ENCODE data around the gene DPH1.

Gene DPH1

DNA sequence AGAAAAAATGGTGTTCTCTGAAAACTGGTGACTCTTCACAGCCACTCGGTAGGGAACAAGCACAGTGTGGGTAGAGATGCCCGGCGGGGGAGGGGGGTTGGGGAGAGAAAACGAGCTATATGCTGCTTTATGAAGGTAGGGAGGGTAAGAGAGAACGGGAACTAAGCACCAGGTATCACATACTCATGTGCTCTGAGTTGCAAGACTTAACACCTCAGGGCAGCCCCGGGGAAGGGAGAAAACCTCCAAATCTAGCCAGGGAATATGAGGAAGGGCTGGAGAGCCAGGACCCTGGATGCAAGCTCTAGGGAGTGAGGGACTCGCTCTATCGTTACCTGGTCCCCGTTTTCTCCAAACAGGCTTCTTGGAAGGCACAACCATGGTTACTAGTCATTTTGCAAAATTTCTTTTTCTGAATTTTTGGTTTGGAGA, 60.3 kb downstream of the DPH1 start:
- no peak overlapping the region for H3K27ac ChIP-seq
- TF ChIP-seq CTCF (conservative IDR thresholded peaks at IDR 0.05) (no peak), ZFX (IDR thresholded peaks at IDR 0.05) (no peak)

DNA sequence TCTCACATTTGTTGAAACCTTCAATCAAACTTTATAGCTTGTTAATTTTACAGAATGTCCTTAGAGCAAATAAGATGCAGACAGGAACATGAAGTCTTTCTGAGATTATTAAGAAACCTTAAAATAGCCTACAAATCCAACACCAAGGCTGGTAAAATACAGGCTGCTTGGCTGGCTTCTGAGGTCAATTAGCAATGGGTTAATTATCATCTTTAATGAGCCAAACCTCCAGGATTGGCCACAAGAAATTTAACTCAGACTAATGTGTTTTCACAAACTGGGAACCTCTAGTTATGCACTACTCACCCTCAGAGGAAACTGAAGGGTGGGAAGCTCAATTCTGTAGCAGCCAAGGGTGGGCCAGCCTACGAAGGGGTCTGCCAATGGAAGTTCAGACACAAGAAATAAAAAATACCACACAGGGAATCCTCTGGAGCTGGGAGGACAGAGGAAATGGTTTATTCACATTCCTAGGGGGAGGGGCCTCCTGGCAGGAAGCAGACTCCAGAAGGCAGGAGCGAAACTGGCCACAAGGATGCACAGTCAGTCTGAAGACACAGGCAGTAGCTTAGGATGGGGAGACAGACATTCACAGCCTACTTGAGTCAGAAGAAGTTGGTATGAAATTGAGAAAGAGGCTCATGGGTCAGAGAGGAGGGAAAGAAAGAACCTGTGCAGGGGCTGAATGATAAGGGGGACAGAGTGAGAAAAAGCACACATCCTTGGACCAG, 61.0 kb downstream of the DPH1 start:
- no peak overlapping the region for H3K27ac ChIP-seq
- TF ChIP-seq ZFX (IDR thresholded peaks at IDR 0.05) (no peak), CTCF (conservative IDR thresholded peaks at IDR 0.05) (no peak; the same call in 1 of the 2 replicates)

DNA sequence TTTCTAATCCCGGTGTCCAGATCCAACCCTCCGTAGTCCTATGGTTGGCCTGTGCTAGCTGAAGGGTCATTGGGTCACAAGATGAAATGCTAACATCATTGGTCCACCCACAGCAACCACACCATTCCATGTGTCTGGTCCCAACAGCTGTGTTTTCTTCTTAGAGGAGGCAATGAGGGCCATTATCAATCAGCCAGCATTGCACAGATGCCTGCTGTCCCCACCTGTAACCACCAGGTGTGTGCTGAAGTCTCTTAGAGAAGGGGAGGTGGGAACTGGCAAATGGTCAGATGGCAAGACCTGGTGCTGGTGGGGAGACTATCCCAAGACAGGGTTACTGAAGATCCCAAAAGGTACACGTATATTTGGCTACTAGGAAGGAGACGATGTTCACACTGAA, 62.3 kb downstream of the DPH1 start:
- TF ChIP-seq ZFX (IDR thresholded peaks at IDR 0.05) (no peak), CTCF (conservative IDR thresholded peaks at IDR 0.05) (no peak)

GRCh38 chr17:2093349-2093748, 63.4 kb downstream of the DPH1 start:
- TF ChIP-seq ZFX (IDR thresholded peaks at IDR 0.05) (no peak), CTCF (conservative IDR thresholded peaks at IDR 0.05) (no peak)
- no peak overlapping the region for H3K27ac ChIP-seq

More for the DNA sequence above, 62.3 kb downstream of the DPH1 start:
- H3K27ac ChIP-seq, result no peak overlapping the region

Measured in C4-2B (cell line).